Lung (tissue), 12 donors: ENCODE data around the gene SLAMF9. TPM values are rescaled to one million over a fixed set of nuclear protein-coding genes. Genes with fewer than 3 reads are reported as not detected.

ENCODE experiments used
- ATAC-seq: fragments of 200-7000 bp; cut with Tn5 transposase; one replicate; pipeline ENCODE4 v1.9.1; 2020; ENCODE audit warnings: moderate number of reproducible peaks; ENCODE audit not compliant: insufficient read depth, low FRiP score
- DNase-seq, 3 donors: peaks; one replicate each; pipeline ENCODE4 v3.0.0-alpha.2; 2013 to 2017
- H3K27ac ChIP-seq, 2 donors: one replicate each; pipeline ENCODE4 v1.5.1; 2013; ENCODE audit warnings: mild to moderate bottlenecking in 2 of 2, moderate library complexity in 2 of 2, control low read depth in 1 of 2, inconsistent platforms in 1 of 2, low read depth in 1 of 2, low read length in 1 of 2
- H3K27me3 ChIP-seq, 3 donors: one replicate each; pipeline ENCODE4 v1.5.1; 2013; ENCODE audit warnings: low read length in 2 of 3; ENCODE audit not compliant: control insufficient read depth in 3 of 3, insufficient read depth in 3 of 3
- H3K36me3 ChIP-seq, 4 donors: one replicate each; pipeline ENCODE4 v1.5.1; 2013; ENCODE audit warnings: low read length in 4 of 4, mild to moderate bottlenecking in 1 of 4, moderate library complexity in 1 of 4; ENCODE audit not compliant: control insufficient read depth in 4 of 4, insufficient read depth in 4 of 4
- H3K4me1 ChIP-seq, 5 donors: one replicate each; pipeline ENCODE4 v1.5.1; 2013; ENCODE audit warnings: low read length in 5 of 5, mild to moderate bottlenecking in 2 of 5, moderate library complexity in 1 of 5; ENCODE audit not compliant: control insufficient read depth in 5 of 5, insufficient read depth in 5 of 5
- H3K4me3 ChIP-seq: one replicate; pipeline ENCODE4 v1.5.1; 2013; ENCODE audit warnings: mild to moderate bottlenecking, control low read depth, moderate library complexity
- H3K9ac ChIP-seq, 2 donors: one replicate each; pipeline ENCODE4 v1.5.1; 2013; ENCODE audit warnings: low read length in 2 of 2, control low read depth in 1 of 2; ENCODE audit not compliant: insufficient read depth in 1 of 2
- H3K9me3 ChIP-seq, 4 donors: one replicate each; pipeline ENCODE4 v1.5.1; 2013; ENCODE audit warnings: low read length in 3 of 4, mild to moderate bottlenecking in 1 of 4, moderate library complexity in 1 of 4; ENCODE audit not compliant: control insufficient read depth in 4 of 4, insufficient read depth in 3 of 4
- CTCF ChIP-seq: IDR thresholded peaks from 2 replicates; pipeline ENCODE4 v1.5.1; 2012; ENCODE audit warnings: mild to moderate bottlenecking; ENCODE audit errors: control extremely low read depth, extremely low read depth
- WGBS, 2 donors: extraction: QIAGEN DNeasy Blood & Tissue Kit; methylation state at CpG; one replicate each; pipeline ENCODE4 v1.1.7; 2013; 5-methylcytosine and 5-hydroxymethylcytosine counted together
- polyA plus RNA-seq, 2 donors: library from polyadenylated mRNA; stranded (reverse); fragments of 200-250 nt; gene quantifications; one replicate each; pipeline ENCODE4 v1.2.1, GENCODE V29; 2013
- total RNA-seq, 2 donors: library from RNA; depleted of rRNA in 1 of 2; stranded (reverse); fragments of >200 nt in 1 of 2; gene quantifications; one replicate each; pipeline ENCODE4 v1.2.1, GENCODE V29; 2014 to 2021
- donor health status: control.
- donor health status: control.
- donor health status: Bipolar disorder and iron deficiency.
- donor health status: healthy.
- donor health status: DM: yes; HTN: yes; CAD: no.

SLAMF9 gene
- total and polyA plus RNA-seq, 4 donors, result 0.37 to 0.74 (median 0.40) TPM

GRCh38 chr1:159933347-159933746 lies 20.7 kb downstream of the SLAMF9 start:
- Histone ChIP-seq H3K9me3 (no peaks in the 10 kb centered on the region), H3K27ac (no peak overlapping the region), H3K9ac (no peak overlapping the region), H3K27me3 (no peaks in the 10 kb centered on the region), H3K4me1 (peaks cover 0 to 14% (median 5%) of the 10 kb centered on the region in 5 donors), H3K4me3 (no peak overlapping the region), H3K36me3 (no peaks in the 10 kb centered on the region)
- DNase-seq (no peak), ATAC-seq (no peak)
- TF ChIP-seq CTCF, result no peak
- 80 to 88% methylated on average over 4 of the region's 4 CpGs for WGBS, 2 donors

- H3K4me1 ChIP-seq, result peaks cover 0 to 12% (median 5%) of the 10 kb centered on the region in 5 donors
- no peak overlapping the region for H3K4me3 ChIP-seq
- no peak for TF ChIP-seq CTCF
- no peaks in the 10 kb centered on the region for H3K9me3 ChIP-seq
- no peak overlapping the region for H3K27ac ChIP-seq
- H3K27me3 ChIP-seq, result no peaks in the 10 kb centered on the region
- ATAC-seq, result no peak
- no peak overlapping the region for H3K9ac ChIP-seq
- DNase-seq, result peak in 1 of 3 donors; percentile 35
- no peaks in the 10 kb centered on the region for H3K36me3 ChIP-seq
- WGBS, 2 donors, result 81 to 87% methylated on average over 12 to 16 of the region's 16 CpGs
These were observed 21.4 kb downstream of the SLAMF9 start for GRCh38 chr1:159932296-159933285.

GRCh38 chr1:159931795-159932173 lies 22.3 kb downstream of the SLAMF9 start:
- Histone ChIP-seq H3K4me1 (peaks cover 0 to 8% (median 4%) of the 10 kb centered on the region in 5 donors), H3K27ac (no peak overlapping the region), H3K36me3 (no peaks in the 10 kb centered on the region), H3K9ac (no peak overlapping the region), H3K4me3 (no peak overlapping the region), H3K9me3 (no peaks in the 10 kb centered on the region), H3K27me3 (no peaks in the 10 kb centered on the region)
- TF ChIP-seq CTCF, result no peak
- WGBS, 2 donors, result 93 to 100% methylated on average over 3 of the region's 3 CpGs
- ATAC-seq (no peak), DNase-seq (no peak)
